Left ventricle myocardium superior (tissue), 1 donor: ENCODE results near the gene UACA. TPM values are rescaled to one million over a fixed set of nuclear protein-coding genes. Genes with fewer than 3 reads are reported as not detected.

Source experiments
- ATAC-seq: fragments of 200-7000 bp; cut with Tn5 transposase; one replicate; pipeline ENCODE4 v1.9.1; 2020; ENCODE audit warnings: mild to moderate bottlenecking, moderate library complexity
- DNase-seq: peaks from one replicate; pipeline ENCODE4 v3.0.0-alpha.2; 2020
- intact Hi-C: fragments of 100-400 bp; cut with micrococcal nuclease; formaldehyde crosslinking; loops from one replicate; pipeline ENCODE4 v1.11.0; 2022
- total RNA-seq: library from RNA; stranded (reverse); fragmentation: NEBNext Ultra II Directional; extraction: Animal tissue kit (Norgen Biotek cat#: 25700); gene quantifications from one replicate; pipeline ENCODE4 v1.2.1, GENCODE V29; 2021
- donor health status: DM: no; HTN: yes; CAD: no; lungs with severe emphysema.

The UACA gene
- total RNA-seq, 1 donor from 2014 or later: 32.9 TPM

DNA sequence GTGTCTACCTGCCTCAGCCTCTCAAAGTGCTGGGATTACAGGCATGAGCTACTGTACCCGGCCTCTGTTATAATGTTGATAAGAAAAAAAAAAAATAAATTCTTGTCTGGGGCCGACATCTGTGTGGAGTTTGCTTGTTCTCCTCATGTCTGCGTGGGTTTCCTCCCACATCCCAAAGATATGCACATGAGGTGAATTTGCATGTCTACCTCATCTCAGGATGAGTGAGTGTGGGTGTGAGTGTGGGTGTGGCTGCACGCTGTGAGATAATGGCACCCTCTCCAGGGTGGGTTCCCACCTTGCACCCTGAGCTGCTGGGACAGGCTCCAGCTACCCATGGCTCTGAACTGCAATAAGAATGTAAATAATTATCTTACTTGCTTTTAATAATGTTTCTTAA lies 25.9 kb upstream of the UACA start:
- DNase-seq: no peak
- intact Hi-C loops: no loop called here
- ATAC-seq: no peak

DNA sequence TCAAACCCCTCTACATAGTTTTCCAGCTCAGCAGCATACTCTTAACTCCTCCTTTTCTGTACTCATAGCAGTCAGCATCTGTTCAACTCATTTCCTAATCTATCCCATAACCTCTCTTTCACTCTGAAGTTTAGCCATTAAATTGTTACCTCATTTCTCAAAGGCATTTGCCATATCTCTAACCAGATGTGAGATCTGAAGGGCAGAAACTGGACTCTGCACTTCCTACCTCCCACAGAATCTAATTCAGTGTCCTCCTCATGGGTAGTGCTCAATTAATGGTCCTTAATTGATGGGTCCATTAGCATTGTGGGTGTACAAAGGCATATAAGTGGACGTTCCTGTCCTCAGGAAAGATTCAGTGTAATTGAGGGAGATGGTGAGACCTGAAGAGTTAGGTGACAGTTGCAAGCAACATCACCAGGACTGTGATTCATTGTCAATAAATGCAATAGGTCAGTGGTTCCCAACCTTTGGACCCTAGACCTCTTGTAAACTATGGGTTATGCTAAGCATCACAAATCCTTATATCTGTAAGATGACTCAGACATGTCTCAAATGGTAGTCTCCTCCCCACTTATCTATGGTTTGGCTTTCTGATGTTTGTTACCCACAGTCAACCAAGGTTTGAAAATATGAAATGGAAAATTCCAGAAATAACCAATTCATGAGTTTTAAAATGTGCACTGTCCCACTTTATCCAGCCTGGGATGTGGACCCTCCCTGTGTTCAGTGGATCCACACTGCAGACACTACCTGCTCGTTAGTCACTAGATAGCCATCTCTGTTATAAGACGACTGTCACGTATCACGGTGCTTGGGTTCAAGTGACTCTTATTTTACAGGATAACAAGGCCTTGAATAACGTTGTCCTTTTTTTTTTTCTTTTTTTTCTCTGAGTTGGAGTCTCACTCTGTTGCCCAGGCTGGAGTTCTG lies 25.0 kb upstream of the UACA start:
- no peak for ATAC-seq
- intact Hi-C loops: no loop called here
- DNase-seq: no peak

DNA sequence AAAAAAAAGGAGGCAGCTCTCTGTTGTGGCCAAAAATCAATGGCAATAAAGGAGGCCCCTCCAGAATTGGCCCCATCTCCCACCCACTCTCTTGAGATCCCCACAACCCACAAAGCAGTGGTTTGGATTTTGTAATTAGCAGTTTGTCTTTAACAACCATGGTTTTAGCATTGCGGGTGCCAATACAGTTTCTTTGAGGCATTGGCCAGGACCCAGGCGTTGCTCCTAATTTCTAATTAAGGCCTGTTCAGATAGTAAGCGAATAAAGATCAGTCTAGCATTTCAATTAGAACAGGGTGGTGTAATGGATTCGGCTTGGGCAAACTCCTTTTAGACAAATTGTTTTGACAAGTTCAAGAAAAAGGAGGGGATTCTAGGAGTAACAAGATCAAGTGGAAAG lies 23.6 kb upstream of the UACA start:
- DNase-seq (no peak), ATAC-seq (no peak)
- intact Hi-C loops: no loop called here

DNA sequence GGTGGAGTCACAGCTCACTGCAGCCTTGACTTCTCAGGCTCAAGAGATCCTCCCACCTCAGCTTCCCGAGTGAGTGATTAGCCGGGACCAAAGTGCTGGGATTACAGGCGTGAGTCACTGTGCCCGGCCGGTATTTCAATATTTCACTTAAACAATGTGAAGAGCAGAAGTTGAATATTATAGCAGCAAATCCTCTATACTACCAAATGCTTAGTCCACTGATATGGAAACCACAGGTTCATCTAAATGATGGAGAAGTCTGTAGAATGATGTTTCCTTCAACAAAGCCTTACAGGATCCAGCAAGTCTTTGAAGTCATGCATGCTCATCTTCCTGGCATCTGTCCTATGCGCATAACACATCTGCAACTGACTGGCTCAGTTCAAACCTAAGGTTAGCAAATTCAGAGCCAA lies 20.3 kb upstream of the UACA start:
- DNase-seq (no peak), ATAC-seq (no peak)
- intact Hi-C loops: no loop called here

DNA sequence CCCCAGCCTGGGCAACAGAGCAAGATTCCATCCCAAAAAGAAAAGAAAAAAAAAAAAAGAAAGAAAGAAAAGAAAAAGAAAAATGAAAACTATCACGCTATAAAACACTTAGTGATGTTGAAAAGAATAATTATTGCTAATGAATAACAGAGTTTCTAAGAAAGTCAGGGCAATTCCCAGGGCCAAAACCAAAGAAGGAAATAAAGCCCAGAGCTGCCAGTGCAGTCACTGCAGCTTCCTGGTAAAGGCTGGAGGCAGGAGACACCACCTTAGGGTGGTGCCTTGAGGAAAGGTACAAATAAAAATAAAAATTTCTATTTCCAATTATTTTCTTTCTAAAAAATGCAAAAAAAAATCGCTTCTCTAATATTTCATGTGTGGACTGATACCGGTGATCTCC lies 19.7 kb upstream of the UACA start:
- ATAC-seq (no peak), DNase-seq (no peak)
- intact Hi-C loops: no loop called here

DNA sequence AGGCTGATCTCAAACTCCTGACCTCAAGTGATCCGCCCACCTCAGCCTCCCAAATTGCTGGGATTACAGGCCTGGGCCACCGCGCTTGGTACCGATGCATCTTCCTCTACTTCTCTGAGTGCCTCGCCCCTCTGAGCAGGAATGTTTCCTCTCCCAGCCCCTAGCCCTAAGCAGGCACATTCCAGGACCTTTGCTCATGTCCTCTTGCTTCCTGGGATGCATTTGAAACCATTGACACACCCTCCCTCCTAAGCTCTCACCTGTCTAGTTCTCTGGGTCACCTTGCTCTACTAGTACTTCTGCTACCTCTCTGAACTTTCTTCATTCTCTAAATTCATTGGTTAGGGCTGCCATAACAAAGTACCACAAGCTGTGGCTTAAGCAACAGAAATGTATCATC lies 17.9 kb upstream of the UACA start:
- intact Hi-C loops: no loop called here
- ATAC-seq: no peak

DNA sequence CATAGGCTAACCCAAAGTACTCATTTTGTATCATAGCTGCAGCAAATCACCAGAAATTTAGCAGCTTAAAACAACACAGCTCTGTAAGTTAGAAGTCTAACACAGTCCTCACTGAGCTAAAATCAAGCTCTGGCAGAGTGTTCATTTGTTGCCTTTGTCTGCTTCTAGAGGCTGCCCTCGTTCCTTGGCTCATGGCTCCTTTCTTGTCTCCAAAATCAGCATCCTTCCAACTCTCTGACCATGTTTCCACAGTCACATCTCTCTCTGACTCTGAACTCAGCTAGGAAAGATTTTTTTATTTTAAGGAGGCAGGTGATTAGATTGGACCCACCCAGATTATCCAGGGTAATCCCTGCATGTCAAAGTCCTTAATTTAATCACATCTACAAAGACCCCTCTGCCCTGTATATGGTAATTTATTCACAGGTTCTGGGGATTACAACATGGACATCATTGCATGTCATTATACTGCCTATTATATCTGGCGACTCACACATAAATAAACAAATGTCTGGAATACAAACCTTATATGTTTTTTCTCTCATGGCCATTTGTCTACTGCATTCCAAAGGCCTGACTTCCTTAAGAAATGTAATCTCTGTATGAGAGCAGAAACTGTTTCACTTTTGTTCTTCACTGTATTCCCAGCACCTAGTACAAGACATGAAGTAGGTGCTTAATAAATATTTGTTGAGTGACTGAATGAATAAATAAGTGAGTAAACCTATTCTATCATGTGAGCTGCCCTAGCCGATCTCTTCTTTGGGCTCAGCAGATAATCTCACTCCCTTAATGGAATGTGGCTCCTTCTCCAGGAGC lies 15.1 kb upstream of the UACA start:
- no peak for DNase-seq
- no peak for ATAC-seq

More for the DNA sequence above, 17.9 kb upstream of the UACA start:
- DNase-seq: no peak

DNA sequence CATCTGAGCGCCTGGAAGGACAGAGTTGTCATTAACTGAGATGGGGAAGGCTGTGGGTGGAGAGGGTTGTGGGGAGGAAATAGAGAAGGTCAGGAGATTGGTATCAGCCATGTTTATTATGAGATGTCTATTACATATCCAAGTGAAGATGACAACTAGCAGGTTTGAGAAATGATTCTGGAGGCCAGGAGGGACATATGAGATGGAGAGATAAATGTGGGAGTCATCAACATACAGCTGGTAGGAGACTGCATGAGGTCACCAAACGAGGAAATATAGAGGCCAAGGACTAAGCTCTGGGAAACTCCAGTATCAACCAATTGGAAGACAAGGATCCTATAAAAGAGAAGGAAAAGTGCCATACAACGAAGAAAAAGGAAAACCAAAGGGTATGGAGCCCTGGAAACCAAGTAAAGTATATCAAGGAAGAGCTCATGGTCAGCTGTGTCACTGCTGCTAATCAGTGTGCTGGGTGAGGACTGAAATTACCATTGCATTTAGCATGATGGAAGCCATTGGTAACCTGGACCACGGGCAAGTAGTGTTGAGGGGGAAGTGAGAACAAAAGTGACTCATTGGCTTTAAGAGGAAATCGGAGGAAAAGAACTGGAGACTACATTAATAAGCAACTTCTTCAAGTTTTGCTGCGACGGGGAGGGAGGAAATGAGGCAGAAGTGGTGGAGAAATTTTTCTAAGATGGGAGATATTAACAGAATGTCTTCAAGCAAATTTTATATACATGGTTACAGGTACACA lies 14.0 kb upstream of the UACA start:
- intact Hi-C loops: no loop called here
- no peak for ATAC-seq
- no peak for DNase-seq

More for the DNA sequence above, 15.1 kb upstream of the UACA start:
- intact Hi-C loops: no loop called here

DNA sequence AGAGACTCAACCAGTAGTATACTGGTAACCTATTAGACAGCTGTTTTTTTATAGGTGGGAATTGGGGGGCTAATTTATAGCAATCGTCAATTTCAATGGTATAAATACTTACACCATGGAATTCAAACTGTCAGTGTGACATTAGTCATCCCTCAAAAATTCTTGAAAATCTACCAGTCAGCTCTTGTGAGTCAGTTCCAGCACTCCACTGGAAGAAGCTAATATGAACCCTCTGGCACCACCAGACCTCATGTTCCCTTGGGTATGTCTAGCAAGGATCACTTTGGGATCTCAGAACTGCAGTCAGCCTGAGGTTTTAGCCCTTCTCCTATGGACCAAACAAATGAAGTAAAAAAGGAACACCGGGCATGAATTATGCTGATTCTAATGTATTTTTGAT lies 11.8 kb upstream of the UACA start:
- intact Hi-C loops: no loop called here
- DNase-seq (no peak), ATAC-seq (no peak)

DNA sequence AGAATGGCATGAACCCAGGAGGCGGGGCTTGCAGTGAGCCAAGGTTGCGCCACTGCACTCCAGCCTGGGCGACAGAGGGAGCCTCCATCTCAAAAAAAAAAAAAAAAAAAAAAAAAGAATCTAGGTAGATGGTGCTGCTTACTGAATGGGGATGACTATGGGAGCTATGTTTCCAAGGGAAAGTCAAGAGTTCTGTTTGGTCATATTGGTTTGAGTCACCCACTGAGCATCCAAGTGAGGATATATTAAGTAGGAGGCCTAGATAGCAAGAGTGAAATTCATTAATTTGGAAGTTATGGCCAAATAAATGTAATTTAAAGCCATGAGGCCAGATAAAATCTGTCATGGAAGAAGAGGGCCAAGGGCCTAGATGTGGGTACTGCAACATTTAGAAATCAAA lies 9.0 kb upstream of the UACA start:
- intact Hi-C loops: no loop called here
- no peak for ATAC-seq
- no peak for DNase-seq

DNA sequence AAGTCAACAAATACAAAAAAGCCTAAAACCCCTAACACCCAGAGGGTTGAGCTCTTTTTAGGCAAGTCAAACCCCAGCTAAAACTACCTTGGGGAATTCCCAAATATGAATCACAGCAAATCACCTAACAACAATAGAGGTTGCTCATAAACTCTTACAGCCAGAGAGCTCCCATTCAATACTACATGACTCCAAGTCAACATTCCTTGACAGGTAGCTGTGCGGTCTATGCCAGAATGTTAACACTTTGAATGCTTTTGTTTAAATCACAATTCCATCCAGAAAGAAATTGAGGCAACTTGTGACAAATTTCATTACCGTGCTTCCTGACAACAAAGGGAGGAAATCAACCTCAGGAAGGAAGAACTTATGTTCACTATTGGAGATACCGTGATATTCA lies 7.5 kb upstream of the UACA start:
- intact Hi-C loops: no loop called here
- no peak for ATAC-seq
- DNase-seq: no peak

DNA sequence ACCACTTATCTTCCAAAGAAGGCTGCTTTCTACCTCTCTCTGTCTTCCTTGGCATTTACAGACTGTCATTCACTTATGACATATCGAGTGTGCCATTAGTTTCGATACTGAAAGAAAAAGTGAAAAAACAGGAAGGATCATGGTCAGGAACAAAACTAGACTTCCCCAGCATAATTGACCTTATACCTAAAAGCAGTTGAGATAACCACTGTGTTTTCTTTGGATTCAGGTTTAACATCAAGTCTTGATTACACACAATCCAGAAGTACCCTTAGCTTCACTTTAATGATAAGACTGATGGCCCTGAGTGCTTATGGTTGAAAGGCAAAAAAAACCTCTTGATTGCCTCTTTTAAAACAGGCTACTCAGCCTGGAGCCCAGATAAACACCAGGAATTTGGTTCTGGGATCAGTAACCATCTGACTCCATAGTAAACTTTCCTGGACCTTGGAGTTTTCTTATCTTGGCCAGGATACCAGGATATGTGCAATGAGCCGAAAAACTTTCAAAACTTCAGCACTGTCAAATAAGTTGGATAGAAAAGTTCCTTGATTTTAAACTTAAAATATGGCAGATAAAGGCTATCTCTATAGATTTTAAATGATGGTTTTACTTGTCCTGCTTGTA lies 5.0 kb upstream of the UACA start:
- intact Hi-C loops: no loop called here
- DNase-seq (no peak), ATAC-seq (no peak)

DNA sequence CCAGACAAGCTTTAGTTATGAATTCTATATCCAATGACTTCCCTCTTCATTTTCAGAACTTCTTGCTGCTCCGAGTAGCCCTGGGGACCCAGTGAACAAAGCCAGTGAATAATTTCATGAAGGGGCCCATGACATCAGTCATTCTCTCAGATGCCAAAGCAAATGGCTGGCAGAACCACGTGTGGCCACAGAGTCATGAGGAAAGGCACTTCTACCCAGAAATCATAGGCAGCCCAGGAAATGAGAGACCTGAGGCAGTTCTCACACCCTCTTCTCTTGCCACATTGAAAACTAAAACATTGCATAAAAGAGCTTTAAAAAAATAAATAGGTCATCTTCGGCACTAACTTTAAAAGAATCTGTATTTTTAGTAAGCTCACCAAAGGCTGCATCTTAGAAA lies 4.3 kb upstream of the UACA start:
- ATAC-seq (no peak), DNase-seq (no peak)
- intact Hi-C loops: no loop called here

DNA sequence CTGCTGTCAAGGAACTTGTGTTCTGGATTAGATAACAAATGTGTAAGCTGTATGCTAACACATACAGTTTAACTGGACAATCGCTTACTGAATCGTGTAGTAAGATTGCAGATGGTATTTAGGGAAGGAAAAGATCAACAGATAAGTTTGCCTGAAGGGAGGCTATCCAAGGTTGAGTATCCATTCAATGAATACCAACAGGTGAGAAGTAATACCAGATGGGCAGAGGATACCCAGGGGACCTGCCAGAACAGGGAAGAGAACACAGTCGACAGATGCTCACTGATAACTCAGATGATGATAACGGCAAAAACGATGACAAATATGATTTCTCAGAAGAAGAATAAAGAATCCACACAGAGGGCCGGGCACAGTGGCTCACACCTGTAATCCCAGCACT lies 3.2 kb upstream of the UACA start:
- DNase-seq (no peak), ATAC-seq (no peak)
- intact Hi-C loops: no loop called here

DNA sequence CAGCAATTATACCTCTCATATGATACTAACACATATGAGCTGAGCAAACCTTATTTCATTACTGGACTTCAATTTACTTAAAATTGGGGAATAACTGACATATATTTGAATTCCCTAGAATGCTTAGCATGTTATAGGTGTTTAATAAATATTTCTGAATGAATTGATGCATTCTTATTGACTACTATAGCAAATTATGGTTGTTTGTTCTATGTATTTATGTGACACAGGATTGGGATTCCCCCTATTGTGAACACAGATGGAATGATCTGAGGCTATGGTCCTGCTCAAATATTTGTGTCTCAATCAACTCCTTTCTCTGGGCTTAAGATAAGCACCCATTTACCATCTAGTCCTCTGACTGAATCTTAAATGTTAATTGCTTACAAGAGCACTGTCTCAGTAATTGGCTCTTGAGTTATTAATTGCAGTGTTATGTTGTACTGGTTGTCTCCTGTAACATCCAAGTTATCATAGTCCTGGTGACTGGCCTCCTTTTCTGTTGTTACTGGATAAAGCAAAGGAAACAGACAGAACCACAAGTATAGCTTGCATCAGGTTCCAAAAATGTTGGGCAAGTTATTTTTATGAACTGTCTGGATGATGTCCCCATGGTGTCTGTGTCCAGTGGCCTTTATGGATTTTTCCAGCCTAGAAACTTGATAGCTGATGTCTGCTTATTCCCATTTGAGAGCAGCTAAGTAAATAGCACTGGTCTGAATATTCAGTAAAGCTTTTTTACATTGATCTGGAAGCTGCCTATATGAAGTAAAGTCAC lies 2.3 kb upstream of the UACA start:
- intact Hi-C loops: no loop called here
- DNase-seq (no peak), ATAC-seq (no peak)

DNA sequence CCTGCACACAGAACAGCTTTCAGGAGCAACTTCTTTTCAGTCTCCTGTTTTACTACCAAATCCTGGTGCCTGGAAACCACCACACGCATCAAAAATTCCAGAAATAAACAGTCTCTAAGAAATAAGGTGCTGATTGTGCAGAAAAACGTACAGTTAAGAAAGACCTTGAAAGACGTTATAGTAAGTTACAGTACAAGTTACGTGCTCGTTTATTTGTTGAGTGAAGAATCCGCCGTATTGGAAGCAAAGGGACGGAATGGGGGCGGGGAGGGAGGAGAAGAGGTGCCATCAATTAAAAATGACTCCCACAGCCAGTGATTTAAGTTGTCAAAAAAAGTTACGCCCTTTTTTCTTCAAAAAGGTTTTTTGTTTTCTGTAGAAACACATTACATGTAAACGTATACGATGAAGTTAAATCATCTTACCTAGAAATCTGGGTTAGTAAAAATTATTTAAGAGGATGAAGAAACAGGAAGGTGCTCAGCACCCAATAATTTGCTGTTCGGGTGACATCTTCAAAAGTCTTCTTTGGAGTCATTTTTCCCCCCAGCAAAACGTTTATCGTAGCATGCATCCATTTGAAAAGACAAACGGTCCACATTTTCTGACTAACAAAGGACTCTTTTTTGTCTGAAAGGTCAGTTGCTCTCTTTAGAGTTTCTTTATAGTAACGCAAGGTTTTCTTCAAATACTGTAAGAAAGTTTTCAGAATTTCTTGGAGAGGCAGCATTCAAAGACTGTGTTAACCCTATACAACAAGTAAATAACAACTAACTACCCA lies 782 bp upstream of the UACA start:
- no peak for ATAC-seq
- no peak for DNase-seq
- intact Hi-C loops: no loop called here

DNA sequence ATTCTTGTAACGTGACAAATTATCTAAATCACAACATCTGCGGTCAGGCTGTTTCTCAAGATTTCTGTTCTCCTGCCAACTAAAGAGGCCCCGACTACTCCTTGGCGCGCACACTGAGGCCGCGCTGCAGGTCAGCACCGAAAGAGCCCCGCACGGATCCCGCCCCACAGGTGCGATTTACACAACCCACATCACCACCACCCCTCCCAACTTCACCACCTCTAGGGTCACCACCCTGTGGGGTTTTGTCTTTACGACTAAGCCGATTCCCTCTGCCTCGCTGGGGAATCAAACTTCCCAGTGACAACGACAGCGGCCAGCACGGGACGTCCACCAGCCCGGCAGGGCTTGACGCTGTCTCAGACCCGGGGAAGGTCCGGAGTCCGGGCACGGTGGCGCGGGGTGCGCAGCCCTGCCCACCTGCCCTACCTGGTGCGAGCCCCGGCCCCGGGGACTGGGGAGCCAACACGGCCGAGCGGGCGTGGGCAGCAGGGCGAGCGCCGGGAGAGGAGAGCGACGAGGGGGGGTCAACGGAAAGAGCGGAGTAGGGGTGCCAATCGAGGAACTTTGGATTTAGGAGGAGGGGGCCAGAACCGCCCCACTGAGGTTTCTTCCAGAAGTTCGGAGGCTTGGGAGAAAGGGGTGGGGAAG lies 764 bp downstream of the UACA start:
- intact Hi-C loops: no loop called here
- DNase-seq: peak; percentile 62

More for the DNA sequence above, 764 bp downstream of the UACA start:
- peak; percentile 46 for ATAC-seq
